T-helper 1 cell treated with Interleukin-12 subunit alpha and Interleukin-12 subunit beta and Interleukin-4 antibody, amounts not matched to agents 30 μg/mL and 1 μg/mL, for 36 hours (primary cell): ENCODE data around the gene LRRC75A.

Experiments
- H3K27ac Mint-ChIP-seq: one replicate; pipeline ENCODE4 v1.8.0; 2021; ENCODE audit warnings: mild to moderate bottlenecking, mixed read lengths
- H3K27me3 Mint-ChIP-seq: one replicate; pipeline ENCODE4 v1.8.0; 2021; ENCODE audit warnings: low read depth, mixed read lengths
- H3K36me3 Mint-ChIP-seq: one replicate; pipeline ENCODE4 v1.8.0; 2021; ENCODE audit warnings: low read depth, mixed read lengths
- H3K4me1 Mint-ChIP-seq: one replicate; pipeline ENCODE4 v1.8.0; 2021; ENCODE audit warnings: low read depth, mixed read lengths
- H3K4me3 Mint-ChIP-seq: one replicate; pipeline ENCODE4 v1.8.0; 2021; ENCODE audit warnings: mild to moderate bottlenecking, moderate library complexity, mixed read lengths
- H3K9me3 Mint-ChIP-seq: one replicate; pipeline ENCODE4 v1.8.0; 2021; ENCODE audit warnings: mixed read lengths

Gene LRRC75A

GRCh38 chr17:16507918-16508533, 16.0 kb upstream of the LRRC75A start:
- H3K27me3 Mint-ChIP-seq = peaks cover 6% of the 10 kb centered on the region
- no peaks in the 10 kb centered on the region for H3K9me3 Mint-ChIP-seq
- H3K4me1 Mint-ChIP-seq = peaks cover 3% of the 10 kb centered on the region
- H3K36me3 Mint-ChIP-seq = no peaks in the 10 kb centered on the region
- no peak overlapping the region for H3K27ac Mint-ChIP-seq
- no peak overlapping the region for H3K4me3 Mint-ChIP-seq

DNA sequence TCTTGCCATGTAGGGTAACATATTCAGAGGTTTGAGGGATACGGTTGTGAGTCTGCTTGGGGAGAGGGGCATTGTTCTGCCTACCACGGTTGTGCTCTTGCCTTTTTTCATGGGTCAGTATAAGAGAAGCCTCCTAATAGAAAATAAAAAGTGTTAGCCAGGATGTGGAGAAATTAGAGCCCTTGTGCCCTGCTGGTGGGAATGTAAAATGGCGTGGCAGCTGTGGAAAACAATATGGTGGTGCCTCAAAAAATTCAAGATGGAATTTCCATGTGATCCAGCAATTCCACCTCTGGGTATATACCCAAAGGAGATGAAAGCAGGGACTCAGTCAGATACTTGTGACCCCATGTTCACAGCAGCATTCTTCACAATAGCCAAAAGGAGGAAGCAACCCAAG, 14.2 kb upstream of the LRRC75A start:
- Mint-ChIP-seq H3K27me3 (peaks cover 3% of the 10 kb centered on the region), H3K9me3 (no peaks in the 10 kb centered on the region), H3K36me3 (no peaks in the 10 kb centered on the region), H3K27ac (no peak overlapping the region), H3K4me3 (no peak overlapping the region), H3K4me1 (no peaks in the 10 kb centered on the region)

- Mint-ChIP-seq H3K9me3 (no peaks in the 10 kb centered on the region), H3K36me3 (no peaks in the 10 kb centered on the region), H3K4me1 (no peaks in the 10 kb centered on the region), H3K27ac (no peak overlapping the region), H3K27me3 (peaks cover 3% of the 10 kb centered on the region), H3K4me3 (no peak overlapping the region)
Observed at GRCh38 chr17:16504984-16505383, 13.0 kb upstream of the LRRC75A start.

- no peak overlapping the region for H3K27ac Mint-ChIP-seq
- no peak overlapping the region for H3K4me3 Mint-ChIP-seq
- peaks cover 2% of the 10 kb centered on the region for H3K4me1 Mint-ChIP-seq
- peaks cover 2% of the 10 kb centered on the region for H3K36me3 Mint-ChIP-seq
- no peaks in the 10 kb centered on the region for H3K9me3 Mint-ChIP-seq
- H3K27me3 Mint-ChIP-seq = peaks cover 47% of the 10 kb centered on the region
Observed at GRCh38 chr17:16496820-16497489, 5.0 kb upstream of the LRRC75A start.

GRCh38 chr17:16495980-16496819, 4.2 kb upstream of the LRRC75A start:
- H3K27me3 Mint-ChIP-seq = peaks cover 48% of the 10 kb centered on the region
- peaks cover 2% of the 10 kb centered on the region for H3K4me1 Mint-ChIP-seq
- H3K9me3 Mint-ChIP-seq = no peaks in the 10 kb centered on the region
- no peak overlapping the region for H3K4me3 Mint-ChIP-seq
- peaks cover 2% of the 10 kb centered on the region for H3K36me3 Mint-ChIP-seq
- H3K27ac Mint-ChIP-seq = no peak overlapping the region

DNA sequence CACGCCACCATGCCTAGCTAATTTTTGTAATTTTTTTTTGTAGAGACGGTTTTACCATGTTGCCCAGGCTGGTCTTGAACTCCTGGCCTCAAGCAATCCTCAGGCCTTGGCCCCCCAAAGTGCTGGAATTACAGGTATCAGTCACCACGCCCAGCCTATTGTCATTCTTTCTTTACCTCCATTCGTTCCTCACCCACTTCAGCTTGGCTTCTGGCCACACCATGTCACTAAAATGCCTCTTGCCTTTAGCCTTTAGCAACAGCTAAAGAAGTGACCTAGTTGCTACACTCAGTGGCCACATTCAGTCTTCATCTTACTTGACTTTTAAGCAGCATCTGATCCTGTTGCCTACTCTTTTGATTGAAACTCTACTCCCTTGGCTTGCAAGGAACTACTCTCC, 3.6 kb upstream of the LRRC75A start:
- H3K9me3 Mint-ChIP-seq = no peaks in the 10 kb centered on the region
- H3K27me3 Mint-ChIP-seq = peaks cover 54% of the 10 kb centered on the region
- H3K4me3 Mint-ChIP-seq = no peak overlapping the region
- H3K27ac Mint-ChIP-seq = no peak overlapping the region
- H3K36me3 Mint-ChIP-seq = peaks cover 2% of the 10 kb centered on the region
- peaks cover 2% of the 10 kb centered on the region for H3K4me1 Mint-ChIP-seq

DNA sequence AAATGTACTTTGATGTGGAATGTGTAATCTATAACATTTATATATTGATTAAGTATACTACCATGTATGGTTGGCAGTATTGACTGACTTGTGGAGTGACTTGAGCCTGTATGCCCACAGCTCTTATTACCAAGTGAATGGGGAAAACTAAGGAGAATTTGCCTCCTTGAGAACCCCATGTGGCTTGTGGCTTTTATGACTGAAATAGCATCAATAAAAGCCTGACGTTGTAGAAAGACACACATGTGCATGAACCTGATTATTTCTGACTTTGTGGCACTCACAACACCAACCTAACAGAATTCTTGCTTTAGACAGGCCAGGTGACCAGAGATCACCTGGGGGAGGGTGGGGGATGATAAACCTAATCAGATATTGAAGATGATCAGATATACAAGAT, 2.1 kb upstream of the LRRC75A start:
- no peaks in the 10 kb centered on the region for H3K9me3 Mint-ChIP-seq
- peaks cover 66% of the 10 kb centered on the region for H3K27me3 Mint-ChIP-seq
- peaks cover 2% of the 10 kb centered on the region for H3K36me3 Mint-ChIP-seq
- peaks cover 2% of the 10 kb centered on the region for H3K4me1 Mint-ChIP-seq
- H3K27ac Mint-ChIP-seq = no peak overlapping the region
- H3K4me3 Mint-ChIP-seq = no peak overlapping the region

DNA sequence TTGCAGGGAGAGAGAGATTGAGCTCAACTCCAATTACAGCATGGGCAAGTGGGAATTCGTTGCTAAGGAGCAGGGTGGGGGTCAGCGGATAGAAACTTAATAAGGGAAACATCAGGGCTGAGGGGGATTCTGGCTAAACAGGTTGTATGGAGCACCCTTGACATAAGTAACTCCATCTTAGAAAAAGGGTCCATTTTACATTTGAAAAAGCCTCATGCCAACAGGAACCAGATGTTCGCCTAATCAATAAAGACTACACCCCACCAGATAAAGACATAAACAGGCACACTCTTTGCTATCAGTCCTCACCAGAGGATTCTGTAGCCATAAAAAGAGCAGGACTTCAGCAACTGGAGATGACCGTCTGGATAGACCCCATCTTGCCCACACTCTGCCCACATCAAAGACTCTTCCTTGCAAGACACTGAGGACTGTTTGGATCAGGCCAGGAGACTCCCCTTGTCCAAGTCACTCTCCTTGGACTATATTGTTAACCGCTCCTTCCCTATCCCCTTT, 1.6 kb upstream of the LRRC75A start:
- Mint-ChIP-seq H3K4me3 (no peak overlapping the region), H3K9me3 (no peaks in the 10 kb centered on the region), H3K27me3 (peaks cover 70% of the 10 kb centered on the region), H3K36me3 (peaks cover 2% of the 10 kb centered on the region), H3K4me1 (peaks cover 4% of the 10 kb centered on the region), H3K27ac (no peak overlapping the region)

GRCh38 chr17:16492613-16493530, 879 bp upstream of the LRRC75A start:
- Mint-ChIP-seq H3K4me1 (peaks cover 4% of the 10 kb centered on the region), H3K36me3 (peaks cover 2% of the 10 kb centered on the region), H3K27ac (no peak overlapping the region), H3K9me3 (no peaks in the 10 kb centered on the region), H3K4me3 (peak overlapping the region; percentile 71), H3K27me3 (peaks cover 65% of the 10 kb centered on the region)

DNA sequence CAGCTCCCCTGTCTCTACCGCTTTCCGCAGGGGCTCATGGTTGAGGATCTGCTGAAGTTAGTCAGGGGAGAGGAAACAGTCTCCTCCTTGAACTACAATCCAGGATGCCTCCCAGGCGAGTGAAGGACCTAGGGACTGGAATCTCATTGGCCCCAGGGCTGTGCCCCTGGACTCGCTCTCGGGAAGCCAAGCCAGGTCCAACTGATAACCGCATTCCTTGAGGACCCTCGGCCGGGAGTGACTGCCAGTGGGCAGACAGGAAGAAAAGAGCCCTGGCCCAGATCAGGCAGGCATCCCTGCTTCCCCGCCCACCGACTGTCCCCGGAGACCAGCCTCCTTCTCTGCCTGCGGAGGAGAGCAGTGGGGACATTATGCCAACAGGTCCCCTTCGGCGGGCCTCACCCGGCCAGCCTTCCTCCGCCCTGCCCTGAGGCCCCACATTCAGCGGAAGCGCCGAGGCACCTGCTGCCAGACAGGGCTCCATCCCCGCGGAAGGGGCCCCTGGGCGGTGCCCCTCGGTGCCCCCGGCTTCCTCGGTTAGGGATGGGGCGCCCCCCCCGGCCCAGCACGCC, 776 bp downstream of the LRRC75A start:
- Mint-ChIP-seq H3K4me1 (peaks cover 4% of the 10 kb centered on the region), H3K9me3 (no peaks in the 10 kb centered on the region), H3K4me3 (peak overlapping the region; percentile 51), H3K36me3 (peaks cover 2% of the 10 kb centered on the region), H3K27me3 (peaks cover 61% of the 10 kb centered on the region), H3K27ac (no peak overlapping the region)

GRCh38 chr17:16489431-16489830, 2.6 kb downstream of the LRRC75A start:
- H3K27me3 Mint-ChIP-seq = peaks cover 45% of the 10 kb centered on the region
- no peaks in the 10 kb centered on the region for H3K9me3 Mint-ChIP-seq
- H3K27ac Mint-ChIP-seq = no peak overlapping the region
- peaks cover 4% of the 10 kb centered on the region for H3K4me1 Mint-ChIP-seq
- H3K4me3 Mint-ChIP-seq = no peak overlapping the region
- peaks cover 2% of the 10 kb centered on the region for H3K36me3 Mint-ChIP-seq

GRCh38 chr17:16488968-16489337, 3.0 kb downstream of the LRRC75A start:
- Mint-ChIP-seq H3K4me1 (peaks cover 4% of the 10 kb centered on the region), H3K4me3 (no peak overlapping the region), H3K36me3 (peaks cover 2% of the 10 kb centered on the region), H3K27ac (no peak overlapping the region), H3K27me3 (peaks cover 41% of the 10 kb centered on the region), H3K9me3 (no peaks in the 10 kb centered on the region)

DNA sequence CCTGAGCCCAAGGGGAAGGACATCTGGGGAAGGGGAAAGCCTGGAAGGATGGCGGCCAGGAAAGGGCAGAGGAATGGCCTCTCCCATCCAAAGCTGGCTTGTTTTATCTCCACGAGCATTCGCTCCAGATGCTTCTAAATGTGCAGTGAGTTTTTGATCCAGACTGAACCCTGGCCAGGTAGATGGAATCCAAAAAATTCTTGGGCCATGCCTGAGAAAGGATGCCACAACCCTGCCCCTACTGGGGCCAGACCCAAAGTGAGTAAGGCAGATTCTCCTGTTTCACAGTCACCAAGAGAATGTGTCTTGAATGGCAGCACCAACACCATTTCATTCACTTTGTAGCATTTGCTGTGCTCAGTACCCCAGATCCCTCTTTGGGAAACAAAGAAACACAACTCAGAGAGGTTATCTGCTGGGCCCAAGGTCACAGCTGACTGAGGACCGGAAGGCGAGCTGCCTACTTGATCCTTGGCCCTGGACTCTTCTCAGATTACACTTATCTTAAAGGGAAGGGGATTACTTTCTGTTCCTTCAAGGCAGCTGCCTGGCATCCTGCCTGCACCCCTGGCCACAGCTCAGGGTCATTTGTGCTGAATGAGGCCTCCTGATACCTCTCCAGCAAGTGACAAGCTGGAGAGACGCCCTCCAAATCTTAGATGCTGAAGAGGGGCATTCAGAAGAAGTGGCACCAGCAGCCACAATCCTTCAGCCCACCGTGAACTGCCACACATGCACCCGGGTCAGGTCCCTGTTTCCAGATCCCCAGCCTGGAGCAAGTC, 3.6 kb downstream of the LRRC75A start:
- Mint-ChIP-seq H3K27me3 (peaks cover 36% of the 10 kb centered on the region), H3K27ac (no peak overlapping the region), H3K9me3 (no peaks in the 10 kb centered on the region), H3K4me1 (peaks cover 4% of the 10 kb centered on the region), H3K36me3 (peaks cover 2% of the 10 kb centered on the region), H3K4me3 (no peak overlapping the region)
